Measurements from ENCODE around the gene TMEM14B. TPM values are rescaled to one million over a fixed set of nuclear protein-coding genes. Genes with fewer than 3 reads are reported as not detected.

Gene TMEM14B
- total and polyA plus RNA-seq, 9 of the 15 experiments (the other 6 are each of a cell fraction or from before 2014, with no cell fraction given), result 174 to 862 (median 263) TPM

DNA sequence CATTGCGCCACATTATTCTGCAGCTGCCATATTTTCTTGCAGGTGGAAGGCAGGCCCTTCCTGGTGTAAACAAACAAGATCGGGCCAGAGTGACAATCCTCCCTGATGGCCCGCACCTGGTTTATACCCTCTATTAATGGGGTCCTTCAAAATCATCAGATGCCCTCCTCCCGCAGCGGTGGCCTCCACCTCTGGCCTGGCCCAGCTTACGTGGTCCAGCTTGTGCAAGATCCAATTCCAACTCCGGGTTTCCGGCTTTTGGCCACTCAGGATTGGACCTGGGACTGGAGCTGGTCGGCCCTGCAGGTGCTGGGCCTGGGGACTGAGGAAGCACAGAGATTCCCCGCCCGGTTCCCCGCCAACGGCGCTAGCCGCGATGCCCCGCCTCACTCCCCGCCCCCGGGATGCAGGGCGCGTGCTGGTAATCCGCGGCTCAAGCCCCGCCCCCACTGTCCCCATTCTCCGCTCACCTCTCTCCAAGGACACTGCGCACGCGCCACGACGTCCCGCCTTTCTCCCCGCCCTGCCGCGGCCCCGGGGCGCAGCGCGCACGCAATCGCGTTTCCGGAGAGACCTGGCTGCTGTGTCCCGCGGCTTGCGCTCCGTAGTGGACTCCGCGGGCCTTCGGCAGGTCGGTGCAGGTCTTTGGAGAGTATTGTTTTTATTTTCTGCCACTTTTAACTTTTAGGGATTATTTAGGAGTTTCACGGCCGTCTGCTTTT lies at the start of gene TMEM14B (continued):
- TF ChIP-seq, protein P1, sequence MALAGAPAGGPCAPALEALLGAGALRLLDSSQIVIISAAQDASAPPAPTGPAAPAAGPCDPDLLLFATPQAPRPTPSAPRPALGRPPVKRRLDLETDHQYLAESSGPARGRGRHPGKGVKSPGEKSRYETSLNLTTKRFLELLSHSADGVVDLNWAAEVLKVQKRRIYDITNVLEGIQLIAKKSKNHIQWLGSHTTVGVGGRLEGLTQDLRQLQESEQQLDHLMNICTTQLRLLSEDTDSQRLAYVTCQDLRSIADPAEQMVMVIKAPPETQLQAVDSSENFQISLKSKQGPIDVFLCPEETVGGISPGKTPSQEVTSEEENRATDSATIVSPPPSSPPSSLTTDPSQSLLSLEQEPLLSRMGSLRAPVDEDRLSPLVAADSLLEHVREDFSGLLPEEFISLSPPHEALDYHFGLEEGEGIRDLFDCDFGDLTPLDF (CRISPR knock-in tag; IDR thresholded peaks at IDR 0.05), result peak; percentile 94
- TF ChIP-seq PATZ1 (CRISPR knock-in tag; IDR thresholded peaks at IDR 0.05; ENCODE audit: borderline replicate concordance), result no peak
- no peak; the same call in none of the 2 replicates for TF ChIP-seq NCOA1 (IDR thresholded peaks at IDR 0.05; ENCODE audit: low read depth)
- peak; percentile 88 for TF ChIP-seq LCOR (CRISPR knock-in tag; IDR thresholded peaks at IDR 0.05)
- no peak for TF ChIP-seq BMI1 (IDR thresholded peaks at IDR 0.05; ENCODE audit: low read length)
- no peak for TF ChIP-seq TAF15 (IDR thresholded peaks at IDR 0.05; ENCODE audit: low read depth, low read length)
- TF ChIP-seq TRIM24 (IDR thresholded peaks at IDR 0.05), result peak in 1 of 2 experiments; percentile 64; a peak in 2 of 4 replicates
- TF ChIP-seq FOXJ3 (CRISPR knock-in tag; IDR thresholded peaks at IDR 0.05), result no peak
